IPS-18c (cell line): Measurements from ENCODE around the gene ACAD9.
"Not testable (repeated sequence)": the region's sequence is repeated elsewhere in the genome, so short reads cannot be mapped to it uniquely, and the experiment has no call there.

Source experiments
- H3K4me3 ChIP-seq: 2 replicates; pipeline ENCODE4 v1.7.0; 2013; ENCODE audit warnings: low read depth, mild to moderate bottlenecking, low read length, moderate library complexity; ENCODE audit not compliant: insufficient read depth
- H3K9me3 ChIP-seq: one replicate; pipeline ENCODE4 v1.6.1; 2013; ENCODE audit warnings: mild to moderate bottlenecking, low read length, moderate library complexity; ENCODE audit not compliant: control insufficient read depth, insufficient read depth

The ACAD9 gene

GRCh38 chr3:128878556-128879124 is 780 bp upstream of the ACAD9 start:
- Histone ChIP-seq H3K9me3 (no peaks in the 10 kb centered on the region), H3K4me3 (peak overlapping the region; percentile 98)

GRCh38 chr3:128879991-128880390 is 571 bp downstream of the ACAD9 start:
- Histone ChIP-seq H3K4me3 (peak overlapping the region; percentile 79), H3K9me3 (no peaks in the 10 kb centered on the region)

- peak overlapping the region; percentile 79; the same call in 1 of the 2 replicates for H3K4me3 ChIP-seq
- H3K9me3 ChIP-seq: not testable (repeated sequence)
These were observed 1.0 kb downstream of the ACAD9 start for GRCh38 chr3:128880455-128880854.

GRCh38 chr3:128881576-128881975 is 2.2 kb downstream of the ACAD9 start:
- H3K4me3 ChIP-seq: no peak overlapping the region

GRCh38 chr3:128882719-128883118 is 3.3 kb downstream of the ACAD9 start:
- Histone ChIP-seq H3K9me3 (no peaks in the 10 kb centered on the region), H3K4me3 (no peak overlapping the region)

More at GRCh38 chr3:128881576-128881975, 2.2 kb downstream of the ACAD9 start:
- no peaks in the 10 kb centered on the region for H3K9me3 ChIP-seq

GRCh38 chr3:128884992-128885391 is 5.6 kb downstream of the ACAD9 start:
- no peaks in the 10 kb centered on the region for H3K9me3 ChIP-seq
- no peak overlapping the region for H3K4me3 ChIP-seq

GRCh38 chr3:128889139-128889894 is 9.9 kb downstream of the ACAD9 start:
- Histone ChIP-seq H3K4me3 (no peak overlapping the region), H3K9me3 (no peaks in the 10 kb centered on the region)

GRCh38 chr3:128895843-128896697 is 16.6 kb downstream of the ACAD9 start:
- Histone ChIP-seq H3K4me3 (no peak overlapping the region), H3K9me3 (no peaks in the 10 kb centered on the region)

GRCh38 chr3:128902426-128902825 is 23.0 kb downstream of the ACAD9 start:
- Histone ChIP-seq H3K4me3 (no peak overlapping the region), H3K9me3 (no peaks in the 10 kb centered on the region)

GRCh38 chr3:128903501-128903900 is 24.1 kb downstream of the ACAD9 start:
- H3K4me3 ChIP-seq: no peak overlapping the region
- no peaks in the 10 kb centered on the region for H3K9me3 ChIP-seq

GRCh38 chr3:128906031-128906803 is 26.8 kb downstream of the ACAD9 start:
- H3K9me3 ChIP-seq: no peaks in the 10 kb centered on the region
- H3K4me3 ChIP-seq: no peak overlapping the region

- no peaks in the 10 kb centered on the region for H3K9me3 ChIP-seq
- no peak overlapping the region for H3K4me3 ChIP-seq
These were observed 27.5 kb downstream of the ACAD9 start for GRCh38 chr3:128906804-128907525.

GRCh38 chr3:128907706-128908445 is 28.5 kb downstream of the ACAD9 start:
- no peak overlapping the region for H3K4me3 ChIP-seq
- no peaks in the 10 kb centered on the region for H3K9me3 ChIP-seq

- H3K9me3 ChIP-seq: no peaks in the 10 kb centered on the region
- no peak overlapping the region for H3K4me3 ChIP-seq
These were observed 29.5 kb downstream of the ACAD9 start for GRCh38 chr3:128908951-128909350.

GRCh38 chr3:128910006-128910405 is 30.6 kb downstream of the ACAD9 start:
- no peak overlapping the region for H3K4me3 ChIP-seq
- H3K9me3 ChIP-seq: no peaks in the 10 kb centered on the region

- no peaks in the 10 kb centered on the region for H3K9me3 ChIP-seq
- no peak overlapping the region for H3K4me3 ChIP-seq
These were observed 32.5 kb downstream of the ACAD9 start for GRCh38 chr3:128911911-128912310.
